Stimulated activated CD4-positive, alpha-beta T cell treated with anti-CD3 and anti-CD28 coated beads, Interleukin-2, amount 100 ng/mL, for 4 hours (primary cell): Measurements from ENCODE around the gene MDFIC.

Experiments used
- DNase-seq: peaks from one replicate; pipeline ENCODE4 v3.0.0-alpha.2; 2020; ENCODE audit warnings: low read depth

The MDFIC gene

GRCh38 chr7:114997487-114998404, 75.9 kb downstream of the MDFIC start:
- DNase-seq, result no peak

GRCh38 chr7:115004121-115004520, 82.2 kb downstream of the MDFIC start:
- no peak for DNase-seq

GRCh38 chr7:115005251-115005650, 83.4 kb downstream of the MDFIC start:
- no peak for DNase-seq

DNA sequence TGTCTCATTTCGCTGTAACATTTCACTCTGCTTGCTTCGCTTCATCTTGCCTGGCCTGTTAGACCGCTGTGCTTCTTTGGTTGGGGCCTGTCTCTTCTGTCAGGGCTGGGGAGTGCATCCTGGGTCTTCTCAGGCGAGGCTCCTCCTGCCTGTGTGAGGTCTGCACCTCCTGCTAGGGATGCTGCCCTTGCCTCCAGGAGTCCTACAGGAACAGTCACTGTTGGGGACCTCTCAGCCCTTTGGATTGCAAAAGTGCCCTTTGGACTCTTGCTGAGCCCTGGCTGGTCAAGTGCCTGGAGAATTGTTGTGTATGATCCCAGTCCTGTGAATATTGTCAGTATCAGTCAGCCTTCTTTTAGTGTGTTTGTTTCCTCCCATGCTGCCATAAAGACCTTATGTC, 84.1 kb downstream of the MDFIC start:
- no peak for DNase-seq

DNA sequence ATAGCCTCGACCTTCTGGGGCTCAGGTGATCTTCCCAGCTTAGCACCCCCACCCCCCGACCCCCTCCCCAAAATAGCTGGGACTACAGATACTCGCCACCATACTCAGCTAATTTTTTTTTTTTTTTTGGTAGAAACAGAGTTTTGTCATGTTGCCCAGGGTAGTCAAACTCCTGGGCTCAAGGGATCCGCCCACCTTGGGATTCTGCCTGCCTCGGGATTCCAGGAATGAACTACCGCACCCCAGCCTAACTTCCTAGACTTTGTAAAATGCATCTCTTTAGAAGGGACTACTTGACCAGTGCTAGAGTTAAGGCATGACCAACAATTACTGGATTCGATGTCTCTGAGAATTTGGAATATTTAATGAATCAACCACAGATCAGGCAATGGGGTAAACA, 85.9 kb downstream of the MDFIC start:
- DNase-seq, result no peak

GRCh38 chr7:115008465-115009114, 86.7 kb downstream of the MDFIC start:
- no peak for DNase-seq

- DNase-seq, result no peak
Measured at GRCh38 chr7:115009139-115009538, 87.2 kb downstream of the MDFIC start.

GRCh38 chr7:115009736-115010440, 88.0 kb downstream of the MDFIC start:
- no peak for DNase-seq

GRCh38 chr7:115010441-115010820, 88.5 kb downstream of the MDFIC start:
- DNase-seq, result no peak

DNA sequence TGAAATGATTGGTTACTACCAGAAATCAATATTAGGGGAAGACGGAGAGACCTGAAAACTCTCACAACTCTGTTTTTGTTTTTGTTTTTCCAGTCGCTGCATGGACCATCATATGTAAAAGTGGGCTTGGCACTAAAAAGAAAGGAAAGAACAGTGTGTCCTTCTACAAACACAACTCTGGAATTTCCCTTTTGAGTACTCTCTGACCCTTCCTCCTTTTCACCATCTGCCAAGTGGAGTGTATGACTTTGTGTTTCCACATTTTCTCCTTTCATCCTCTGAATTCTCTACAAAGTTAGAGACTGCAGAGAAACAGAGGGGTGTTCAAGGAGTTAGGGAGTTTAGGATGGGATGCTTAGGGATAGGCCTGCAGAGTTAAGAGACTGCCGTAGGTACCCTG, 92.0 kb downstream of the MDFIC start:
- no peak for DNase-seq

DNA sequence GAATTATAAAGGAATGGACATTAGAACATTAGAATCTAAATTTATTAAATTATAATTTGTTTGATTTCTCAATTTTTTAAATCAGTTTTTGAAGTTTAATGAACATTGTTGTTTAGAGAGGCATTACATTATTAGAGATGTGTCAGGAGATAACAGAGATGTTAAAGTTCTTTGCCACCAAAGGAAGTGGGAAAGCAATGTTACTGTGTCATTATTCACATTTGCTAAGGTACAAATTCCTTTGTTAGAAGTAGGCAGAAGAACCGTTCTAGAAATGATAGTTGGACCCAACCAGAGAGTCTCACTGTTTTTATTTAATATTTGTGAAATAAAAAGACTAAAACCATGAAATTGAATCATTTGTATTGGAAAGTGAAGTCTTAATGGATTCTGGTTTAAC, 92.9 kb downstream of the MDFIC start:
- no peak for DNase-seq

GRCh38 chr7:115015619-115016018, 93.7 kb downstream of the MDFIC start:
- no peak for DNase-seq

- DNase-seq, result no peak
Measured at GRCh38 chr7:115019882-115020605, 98.2 kb downstream of the MDFIC start.

GRCh38 chr7:115023219-115023618, 101.3 kb downstream of the MDFIC start:
- DNase-seq, result no peak

DNA sequence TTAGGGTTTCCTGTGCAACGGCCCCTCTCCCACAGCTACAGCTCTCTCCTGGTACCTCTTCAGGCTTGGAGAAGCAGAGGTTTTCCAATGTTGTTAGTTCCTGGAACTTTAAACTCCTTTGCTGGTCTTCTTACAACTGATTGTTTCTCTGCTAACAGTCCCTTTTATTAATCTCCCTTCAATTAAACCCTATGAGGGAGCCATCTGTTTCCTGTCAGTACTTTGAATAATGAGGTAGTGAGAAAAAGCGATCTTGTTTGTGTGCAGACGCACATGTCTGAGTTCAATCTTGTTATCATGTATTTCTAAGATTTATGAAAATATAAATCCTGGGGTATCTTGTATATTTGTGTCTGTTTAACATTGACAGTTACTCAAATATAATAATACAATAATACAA, 102.4 kb downstream of the MDFIC start:
- no peak for DNase-seq

- no peak for DNase-seq
Measured at GRCh38 chr7:115032715-115033703, 111.1 kb downstream of the MDFIC start.

GRCh38 chr7:115033917-115034459, 112.1 kb downstream of the MDFIC start:
- DNase-seq, result no peak

GRCh38 chr7:115034515-115034914, 112.6 kb downstream of the MDFIC start:
- no peak for DNase-seq

DNA sequence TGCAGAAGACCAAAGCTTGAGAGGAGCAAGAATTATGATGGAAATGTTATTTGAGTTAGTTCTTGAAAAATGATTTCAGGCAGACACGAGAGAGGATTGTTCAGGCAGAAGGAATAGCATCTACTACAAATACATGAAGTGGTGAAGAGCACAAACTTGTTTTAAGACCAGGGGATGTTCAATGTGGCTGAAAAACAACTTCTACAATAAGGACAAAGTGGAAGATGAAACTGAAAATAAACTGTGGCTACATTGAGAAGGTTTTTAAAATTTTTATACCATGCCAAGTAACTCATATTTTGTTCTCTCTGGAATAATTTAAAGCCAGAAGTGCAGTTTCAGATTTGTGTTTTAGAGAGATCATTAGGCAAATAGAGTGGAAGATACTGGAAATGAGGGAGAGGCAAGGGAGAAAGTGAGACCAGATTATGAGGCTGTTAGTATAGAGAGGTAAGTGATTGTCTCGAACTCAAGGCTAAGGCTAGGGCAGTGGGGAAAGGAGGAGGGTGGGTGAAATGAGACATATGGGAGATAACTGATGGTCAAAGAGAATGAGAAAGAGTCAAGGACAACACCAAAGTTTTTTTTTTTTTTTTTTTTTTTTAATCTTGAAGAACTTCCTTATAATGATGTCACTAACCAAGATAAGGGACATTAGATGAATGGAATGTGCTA, 115.4 kb downstream of the MDFIC start:
- DNase-seq, result no peak

- no peak for DNase-seq
Measured at GRCh38 chr7:115038158-115038557, 116.3 kb downstream of the MDFIC start.
